SK-N-SH (cell line): Measurements from ENCODE around the gene CREB3L1. TPM values are rescaled to one million over a fixed set of nuclear protein-coding genes. Genes with fewer than 3 reads are reported as not detected.

Source experiments
- CTCF ChIA-PET: fragments of 300-600, 350-600 bp; formaldehyde crosslinking; extraction: SDS; loops from one replicate; lab custom pipeline; 2021; lab: Yijun Ruan, JAX
- POLR2A ChIA-PET: fragments of 350-600 bp; sonication (Branson Sonifier 250); formaldehyde crosslinking; extraction: SDS; loops from one replicate; lab custom pipeline; 2020; ENCODE audit warnings: antibody characterized with exemption, inconsistent platforms; lab: Yijun Ruan, JAX
- DNase-seq: peaks from one replicate; pipeline ENCODE4 v3.0.0; 2012
- H2AFZ ChIP-seq: fragments of 200-600 bp; sonication (generic); 2 replicates; pipeline ENCODE4 v1.8.1; 2016; ENCODE audit warnings: antibody characterized with exemption, mild to moderate bottlenecking, low read depth
- H3F3A ChIP-seq: fragments of 200-600 bp; sonication (generic); replicated peaks from 2 replicates; pipeline ENCODE3; 2016; ENCODE audit warnings: antibody characterized with exemption, mild to moderate bottlenecking; ENCODE audit not compliant: insufficient read depth
- H3K27ac ChIP-seq, 2 experiments: fragments of 200-500 bp in 1 of 2; fragments of 200-600 bp in 1 of 2; sonication (Bioruptor generic) in 1 of 2; sonication (generic), shearing (Covaris generic) in 1 of 2; 2 replicates each; pipeline versions ENCODE4 v1.5.1 to v1.6.1; 2014 to 2016; ENCODE audit warnings: low read depth in 2 of 2, inconsistent platforms in 1 of 2, low read length in 1 of 2, mild to moderate bottlenecking in 1 of 2, mixed read lengths in 1 of 2
- H3K27me3 ChIP-seq: fragments of 200-600 bp; sonication (generic), shearing (Covaris generic); 2 replicates; pipeline ENCODE4 v1.6.1; 2016; ENCODE audit warnings: mixed run types; ENCODE audit not compliant: insufficient read depth
- H3K36me3 ChIP-seq, 2 experiments: fragments of 200-500 bp in 1 of 2; fragments of 200-600 bp in 1 of 2; sonication (Bioruptor generic) in 1 of 2; sonication (generic) in 1 of 2; replicated peaks in 1 of 2; 2 replicates each; pipeline versions ENCODE3 to v1.5.1; 2014 to 2016; ENCODE audit warnings: low read length in 1 of 2, mild to moderate bottlenecking in 1 of 2; ENCODE audit not compliant: insufficient read depth in 2 of 2, control insufficient read depth in 1 of 2
- H3K4me1 ChIP-seq, 2 experiments: fragments of 200-500 bp in 1 of 2; fragments of 200-600 bp in 1 of 2; sonication (Bioruptor generic) in 1 of 2; sonication (generic), shearing (Covaris generic) in 1 of 2; 2 replicates each; pipeline versions ENCODE4 v1.5.1 to v1.6.1; 2014 to 2016; ENCODE audit warnings: low read depth in 1 of 2, low read length in 1 of 2, mixed run types in 1 of 2; ENCODE audit not compliant: insufficient read depth in 2 of 2, control insufficient read depth in 1 of 2
- H3K4me2 ChIP-seq: fragments of 200-600 bp; sonication (generic), shearing (Covaris generic); 2 replicates; pipeline ENCODE4 v1.6.1; 2017; ENCODE audit warnings: mixed run types
- H3K4me3 ChIP-seq, 2 experiments: fragments of 200-500 bp in 1 of 2; fragments of 200-600 bp in 1 of 2; sonication (Bioruptor generic) in 1 of 2; sonication (generic), shearing (Covaris generic) in 1 of 2; 2 replicates each; pipeline versions ENCODE4 v1.5.1 to v1.8.1; 2014 to 2016; ENCODE audit warnings: low read depth in 2 of 2, inconsistent platforms in 1 of 2, low read length in 1 of 2, mild to moderate bottlenecking in 1 of 2, mixed read lengths in 1 of 2, moderate library complexity in 1 of 2
- H3K79me2 ChIP-seq: fragments of 200-600 bp; sonication (generic); 2 replicates; pipeline ENCODE4 v1.8.1; 2017; ENCODE audit warnings: mild to moderate bottlenecking; ENCODE audit not compliant: insufficient read depth
- H3K9ac ChIP-seq: fragments of 200-600 bp; sonication (generic); 2 replicates; pipeline ENCODE4 v1.6.1; 2017; ENCODE audit warnings: mixed run types
- H3K9me2 ChIP-seq: fragments of 200-600 bp; sonication (generic); 2 replicates; pipeline ENCODE4 v1.6.1; 2017; ENCODE audit warnings: mixed run types
- H3K9me3 ChIP-seq: fragments of 200-600 bp; sonication (generic); 2 replicates; pipeline ENCODE4 v1.6.1; 2017; ENCODE audit warnings: mixed run types, mild to moderate bottlenecking, moderate library complexity
- H4K20me1 ChIP-seq: fragments of 200-600 bp; sonication (generic); 2 replicates; pipeline ENCODE4 v1.6.1; 2017; ENCODE audit warnings: mild to moderate bottlenecking, mixed run types; ENCODE audit not compliant: insufficient read depth
- CTCF ChIP-seq: fragments of 200-600 bp; sonication (generic); IDR thresholded peaks from 2 replicates; pipeline ENCODE4 v1.6.1; 2017; ENCODE audit warnings: antibody characterized with exemption, mild to moderate bottlenecking, moderate library complexity
- EP300 ChIP-seq, 2 experiments: IDR thresholded peaks; 2 replicates each; pipeline versions ENCODE4 v1.4.0 to v1.6.1; 2012; ENCODE audit warnings: borderline replicate concordance in 1 of 2, low read depth in 1 of 2, low read length in 1 of 2
- EZH2phosphoT487 ChIP-seq: fragments of 200-600 bp; sonication (generic); IDR thresholded peaks from 2 replicates; pipeline ENCODE4 v1.6.1; 2017; ENCODE audit warnings: low read depth, mixed run types, mild to moderate bottlenecking, antibody characterized with exemption, moderate library complexity, borderline replicate concordance
- FOSL2 ChIP-seq: IDR thresholded peaks from 2 replicates; pipeline ENCODE4 v1.4.0; 2012; ENCODE audit warnings: low read depth, mild to moderate bottlenecking, moderate library complexity, borderline replicate concordance
- GABPA ChIP-seq: IDR thresholded peaks from 2 replicates; pipeline ENCODE4 v1.4.0; 2012; ENCODE audit warnings: low read depth, mild to moderate bottlenecking
- IRF3 ChIP-seq: fragments of 150-350 bp; IDR thresholded peaks from 2 replicates; pipeline ENCODE4 v1.6.1; 2016; ENCODE audit warnings: mild to moderate bottlenecking, low read depth, low read length
- JUND ChIP-seq: IDR thresholded peaks from 2 replicates; pipeline ENCODE4 v1.4.0; 2012
- MAX ChIP-seq: IDR thresholded peaks from 2 replicates; pipeline ENCODE4 v1.4.0; 2012; ENCODE audit warnings: low read depth
- MXI1 ChIP-seq: IDR thresholded peaks from 2 replicates; pipeline ENCODE4 v1.6.1; 2012; ENCODE audit warnings: mild to moderate bottlenecking, low read depth, low read length, improper control_type of control experiment
- NFIC ChIP-seq: IDR thresholded peaks from 2 replicates; pipeline ENCODE4 v1.4.0; 2012; ENCODE audit warnings: borderline replicate concordance
- NRF1 ChIP-seq: IDR thresholded peaks from 2 replicates; pipeline ENCODE4 v1.6.1; 2012; ENCODE audit warnings: low read depth, mild to moderate bottlenecking, low read length
- POLR2AphosphoS5 ChIP-seq: IDR thresholded peaks from 2 replicates; pipeline ENCODE4 v1.6.1; 2012; ENCODE audit warnings: low read depth, low read length
- RAD21 ChIP-seq: IDR thresholded peaks from 2 replicates; pipeline ENCODE4 v1.6.1; 2012; ENCODE audit warnings: mild to moderate bottlenecking, low read length
- REST ChIP-seq: IDR thresholded peaks from 2 replicates; pipeline ENCODE4 v1.6.1; 2012; ENCODE audit warnings: mild to moderate bottlenecking, low read depth, low read length, moderate library complexity
- RFX5 ChIP-seq: IDR thresholded peaks from 2 replicates; pipeline ENCODE4 v1.6.1; 2012; ENCODE audit warnings: mild to moderate bottlenecking, improper control_type of control experiment, low read length
- RXRA ChIP-seq: IDR thresholded peaks from 2 replicates; pipeline ENCODE4 v1.4.0; 2012; ENCODE audit warnings: low read depth, mild to moderate bottlenecking, borderline replicate concordance
- SMC3 ChIP-seq: IDR thresholded peaks from 2 replicates; pipeline ENCODE4 v1.6.1; 2012; ENCODE audit warnings: low read depth, low read length, improper control_type of control experiment
- TAF1 ChIP-seq: IDR thresholded peaks from 2 replicates; pipeline ENCODE4 v1.6.1; 2012; ENCODE audit warnings: low read depth, mild to moderate bottlenecking, low read length, moderate library complexity, borderline replicate concordance
- TCF12 ChIP-seq: IDR thresholded peaks from 2 replicates; pipeline ENCODE4 v1.4.0; 2012
- TEAD4 ChIP-seq: IDR thresholded peaks from 2 replicates; pipeline ENCODE4 v1.4.0; 2012; ENCODE audit warnings: mild to moderate bottlenecking, borderline replicate concordance; ENCODE audit not compliant: insufficient read depth
- USF1 ChIP-seq: IDR thresholded peaks from 2 replicates; pipeline ENCODE4 v1.4.0; 2012; ENCODE audit warnings: low read depth, borderline replicate concordance
- USF2 ChIP-seq: fragments of 150-350 bp; IDR thresholded peaks from 2 replicates; pipeline ENCODE4 v1.6.1; 2017; ENCODE audit warnings: antibody characterized with exemption, low read length, low read depth, borderline replicate concordance
- YY1 ChIP-seq: IDR thresholded peaks from 2 replicates; pipeline ENCODE4 v1.4.0; 2012; ENCODE audit warnings: low read depth, mild to moderate bottlenecking
- WGBS: methylation state at CpG from one replicate; pipeline ENCODE4 v1.1.6; 2017; ENCODE audit warnings: low lambda C conversion rate; 5-methylcytosine and 5-hydroxymethylcytosine counted together
- polyA plus RNA-seq, 3 experiments: library from polyadenylated mRNA; depleted of rRNA; stranded (reverse); fragments of >200 nt; gene quantifications; 2 replicates each; pipeline ENCODE4 v1.2.3, GENCODE V29; 2012

Gene CREB3L1
- polyA plus RNA-seq, 1 of the 3 experiments (the other 2 are of a cell fraction): 14.0 TPM

GRCh38 chr11:46237248-46238077, 40.0 kb upstream of the CREB3L1 start:
- peak overlapping the region in 1 of 2 experiments; percentile 81; a peak in 3 of 4 replicates for H3K27ac ChIP-seq
- peaks cover 22% of the 10 kb centered on the region for H3F3A ChIP-seq
- no peaks in the 10 kb centered on the region for H3K9me3 ChIP-seq
- H3K9me2 ChIP-seq: no peaks in the 10 kb centered on the region
- H3K79me2 ChIP-seq: no peaks in the 10 kb centered on the region; the same call in 1 of the 2 replicates
- peak; percentile 87 for DNase-seq
- no peaks in the 10 kb centered on the region for H3K36me3 ChIP-seq
- CTCF ChIA-PET: interaction anchor here (0.9 to 13.2 kb wide), 17 partner anchors 23 to 226 kb away, joined by 3 to 459 read pairs (median 4); partner anchors contain the start of gene CREB3L1
- no peaks in the 10 kb centered on the region for H4K20me1 ChIP-seq
- H3K27me3 ChIP-seq: no peaks in the 10 kb centered on the region
- peak overlapping the region; percentile 53 to 71 for H3K4me3 ChIP-seq
- WGBS: 12% methylated on average over 40 of the region's 59 CpGs
- H3K4me1 ChIP-seq: peaks cover 13 to 31% of the 10 kb centered on the region in 2 experiments; a peak in 3 of 4 replicates
- POLR2A ChIA-PET: interaction anchor here (1.6 kb wide), 1 partner anchor 71 kb away, joined by 7 read pairs; no protein-coding TSS in a partner anchor
- H3K9ac ChIP-seq: peak overlapping the region; percentile 62; the same call in 1 of the 2 replicates
- H3K4me2 ChIP-seq: peak overlapping the region; percentile 88
- H2AFZ ChIP-seq: peak overlapping the region; percentile 77
- TF ChIP-seq JUND: peak; percentile 96
- TF ChIP-seq GABPA: no peak; the same call in 1 of the 2 replicates
- TF ChIP-seq RXRA: peak; percentile 38; the same call in 1 of the 2 replicates
- TF ChIP-seq POLR2AphosphoS5: peak; percentile 32; the same call in 1 of the 2 replicates
- no peak for TF ChIP-seq EZH2phosphoT487
- TF ChIP-seq TEAD4: no peak
- TF ChIP-seq CTCF: no peak
- TF ChIP-seq RAD21: no peak
- TF ChIP-seq RFX5: no peak
- peak; percentile 64; the same call in 1 of the 2 replicates for TF ChIP-seq TAF1
- TF ChIP-seq SMC3: no peak; the same call in 1 of the 2 replicates
- no peak for TF ChIP-seq REST
- 0 out of 2 replicates have a peak, but pooled peaks have one; percentile 40 for TF ChIP-seq YY1
- no peak; the same call in 1 of the 2 replicates for TF ChIP-seq NFIC
- 0 out of 2 replicates have a peak, but pooled peaks have one; percentile 37 for TF ChIP-seq MXI1
- TF ChIP-seq USF1: no peak
- TF ChIP-seq IRF3: no peak
- peak in 1 of 2 experiments; percentile 66; a peak in 1 of 4 replicates for TF ChIP-seq EP300 (IDR thresholded peaks at IDR 0.05; ENCODE audit: borderline replicate concordance in 1 of 2, low read depth in 1 of 2, low read length in 1 of 2)
- TF ChIP-seq USF2: no peak
- TF ChIP-seq MAX: peak; percentile 78
- peak; percentile 79 for TF ChIP-seq TCF12
- TF ChIP-seq NRF1: no peak
- TF ChIP-seq FOSL2: peak; percentile 99
